ENCODE measurements around the gene FLYWCH2.

GRCh38 chr16:2934450-2934849, 51.4 kb downstream of the FLYWCH2 start:
- no peak for TF ChIP-seq POLR2A (IDR thresholded peaks at IDR 0.05)
- no peak for TF ChIP-seq CTCF (IDR thresholded peaks at IDR 0.05)

Data from testis (tissue), 2 donors.